HEK293 (cell line): ENCODE measurements around the gene SLC25A17.

ENCODE experiments used
- ATF2 ChIP-seq: fragments of 450-650 bp; formaldehyde crosslinking; IDR thresholded peaks from 2 replicates; pipeline ENCODE4 v1.5.1; 2016; ENCODE audit warnings: missing biosample characterization, missing genetic modification characterization, low read depth
- CTCF ChIP-seq: fragments of 450-650 bp; formaldehyde crosslinking; IDR thresholded peaks from 2 replicates; pipeline ENCODE4 v1.5.1; 2016; ENCODE audit warnings: missing biosample characterization, missing genetic modification characterization
- PRDM1 ChIP-seq: fragments of 450-650 bp; formaldehyde crosslinking; IDR thresholded peaks from 2 replicates; pipeline ENCODE4; 2016; ENCODE audit warnings: missing biosample characterization, missing genetic modification characterization
- REST ChIP-seq: fragments of 450-650 bp; formaldehyde crosslinking; IDR thresholded peaks from 2 replicates; pipeline ENCODE4 v1.5.1; 2016; ENCODE audit warnings: missing biosample characterization, missing genetic modification characterization
- TSHZ1 ChIP-seq: fragments of 450-650 bp; formaldehyde crosslinking; IDR thresholded peaks from 2 replicates; pipeline ENCODE4 v1.5.1; 2016; ENCODE audit warnings: missing biosample characterization, missing genetic modification characterization, borderline replicate concordance
- ZBTB1 ChIP-seq: fragments of 450-650 bp; formaldehyde crosslinking; IDR thresholded peaks from 2 replicates; pipeline ENCODE4 v1.5.1; 2016; ENCODE audit warnings: missing biosample characterization, missing genetic modification characterization
- ZNF140 ChIP-seq: fragments of 450-650 bp; formaldehyde crosslinking; IDR thresholded peaks from 2 replicates; pipeline ENCODE4 v1.5.1; 2016; ENCODE audit warnings: missing biosample characterization, missing genetic modification characterization
- ZNF184 ChIP-seq: fragments of 450-650 bp; IDR thresholded peaks from 2 replicates; pipeline ENCODE4 v1.5.1; 2018; ENCODE audit warnings: missing biosample characterization, mild to moderate bottlenecking, missing genetic modification characterization
- ZNF280D ChIP-seq: fragments of 450-650 bp; formaldehyde crosslinking; IDR thresholded peaks from 2 replicates; pipeline ENCODE4 v1.5.1; 2016; ENCODE audit warnings: missing biosample characterization, missing genetic modification characterization
- ZNF416 ChIP-seq: fragments of 450-650 bp; formaldehyde crosslinking; IDR thresholded peaks from 2 replicates; pipeline ENCODE4 v1.5.1; 2016; ENCODE audit warnings: missing biosample characterization, missing genetic modification characterization
- ZNF629 ChIP-seq: fragments of 450-650 bp; formaldehyde crosslinking; IDR thresholded peaks from 2 replicates; pipeline ENCODE4 v1.5.1; 2017; ENCODE audit warnings: missing biosample characterization, missing genetic modification characterization
- ZNF704 ChIP-seq: fragments of 450-650 bp; formaldehyde crosslinking; IDR thresholded peaks from 2 replicates; pipeline ENCODE4 v1.5.1; 2016; ENCODE audit warnings: missing biosample characterization, missing genetic modification characterization
- ZNF768 ChIP-seq: fragments of 450-650 bp; formaldehyde crosslinking; IDR thresholded peaks from 2 replicates; pipeline ENCODE4 v1.5.1; 2018; ENCODE audit warnings: missing biosample characterization, mild to moderate bottlenecking, missing genetic modification characterization

GRCh38 chr22:40782521-40782920 lies 36.6 kb downstream of the SLC25A17 start:
- no peak for TF ChIP-seq CTCF
- TF ChIP-seq ATF2 (tag by site-specific recombination): no peak
- TF ChIP-seq ZNF768 (tag by site-specific recombination): no peak
- no peak for TF ChIP-seq PRDM1 (tag by site-specific recombination)
- TF ChIP-seq REST (tag by site-specific recombination): no peak
- no peak for TF ChIP-seq ZNF140 (tag by site-specific recombination)
- no peak for TF ChIP-seq ZNF416 (tag by site-specific recombination)
- TF ChIP-seq ZNF184: no peak
- TF ChIP-seq ZNF629 (tag by site-specific recombination): no peak
- TF ChIP-seq TSHZ1: no peak
- no peak for TF ChIP-seq ZBTB1 (tag by site-specific recombination)
- TF ChIP-seq ZNF704: no peak
- no peak for TF ChIP-seq ZNF280D (tag by site-specific recombination)
